Neuron (in vitro differentiated cells): ENCODE results near the gene TSHZ3.
A peak's percentile ranks its signal among the peaks of the same experiment; 100 is the strongest.

ENCODE experiments used
- H2AFZ ChIP-seq: one replicate; pipeline ENCODE4 v1.6.1; 2013; ENCODE audit warnings: low read depth, mild to moderate bottlenecking, inconsistent platforms, low read length, moderate library complexity
- H3K27me3 ChIP-seq: one replicate; pipeline ENCODE4 v1.6.1; 2013; ENCODE audit warnings: low read length; ENCODE audit not compliant: insufficient read depth
- H3K36me3 ChIP-seq: one replicate; pipeline ENCODE4 v1.6.1; 2013; ENCODE audit warnings: low read length; ENCODE audit not compliant: insufficient read depth
- H3K4me1 ChIP-seq: one replicate; pipeline ENCODE4 v1.6.1; 2013; ENCODE audit warnings: low read length; ENCODE audit not compliant: insufficient read depth
- H3K4me3 ChIP-seq: 2 replicates; pipeline ENCODE4 v1.5.1; 2013; ENCODE audit warnings: mild to moderate bottlenecking, low read length, moderate library complexity
- H3K9me3 ChIP-seq: one replicate; pipeline ENCODE4 v1.6.1; 2013; ENCODE audit warnings: low read length

The TSHZ3 gene

DNA sequence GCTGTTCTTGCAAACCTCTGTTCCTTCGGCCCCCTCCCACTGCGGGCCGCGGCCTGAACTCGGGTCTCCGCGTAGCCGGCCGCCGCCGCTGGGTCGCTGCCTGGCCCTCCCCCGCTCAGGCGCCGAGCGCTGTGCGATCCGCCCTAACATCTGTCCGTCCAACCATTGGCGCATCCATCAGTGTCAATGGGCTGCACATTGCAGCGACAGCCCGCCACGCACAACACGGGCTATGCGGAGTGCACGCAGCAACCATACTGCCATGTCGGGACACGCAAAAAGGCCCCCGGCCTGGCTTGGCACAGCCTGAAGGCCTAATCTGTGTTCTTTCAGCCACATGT is 2.6 kb upstream of the TSHZ3 start:
- Histone ChIP-seq H3K4me3 (peak overlapping the region; percentile 55), H2AFZ (no peak overlapping the region), H3K9me3 (peaks cover 5% of the 10 kb centered on the region), H3K36me3 (no peaks in the 10 kb centered on the region), H3K27me3 (peaks cover 80% of the 10 kb centered on the region), H3K4me1 (peaks cover 3% of the 10 kb centered on the region)

GRCh38 chr19:31351056-31351854 is 2.0 kb upstream of the TSHZ3 start:
- Histone ChIP-seq H3K36me3 (no peaks in the 10 kb centered on the region), H3K4me3 (peak overlapping the region; percentile 55), H3K9me3 (peaks cover 5% of the 10 kb centered on the region), H2AFZ (peak overlapping the region; percentile 99), H3K27me3 (peaks cover 80% of the 10 kb centered on the region), H3K4me1 (peaks cover 3% of the 10 kb centered on the region)

GRCh38 chr19:31350693-31351055 is 1.4 kb upstream of the TSHZ3 start:
- peaks cover 80% of the 10 kb centered on the region for H3K27me3 ChIP-seq
- peak overlapping the region; percentile 55 for H3K4me3 ChIP-seq
- H3K9me3 ChIP-seq = peaks cover 5% of the 10 kb centered on the region
- H3K36me3 ChIP-seq = no peaks in the 10 kb centered on the region
- H3K4me1 ChIP-seq = peaks cover 3% of the 10 kb centered on the region
- H2AFZ ChIP-seq = peak overlapping the region; percentile 99

- Histone ChIP-seq H3K4me1 (peaks cover 3% of the 10 kb centered on the region), H3K4me3 (peak overlapping the region; percentile 55), H3K27me3 (peaks cover 78% of the 10 kb centered on the region), H3K9me3 (peaks cover 5% of the 10 kb centered on the region), H2AFZ (peak overlapping the region; percentile 99), H3K36me3 (no peaks in the 10 kb centered on the region)
Measured at GRCh38 chr19:31350033-31350692, 927 bp upstream of the TSHZ3 start.

DNA sequence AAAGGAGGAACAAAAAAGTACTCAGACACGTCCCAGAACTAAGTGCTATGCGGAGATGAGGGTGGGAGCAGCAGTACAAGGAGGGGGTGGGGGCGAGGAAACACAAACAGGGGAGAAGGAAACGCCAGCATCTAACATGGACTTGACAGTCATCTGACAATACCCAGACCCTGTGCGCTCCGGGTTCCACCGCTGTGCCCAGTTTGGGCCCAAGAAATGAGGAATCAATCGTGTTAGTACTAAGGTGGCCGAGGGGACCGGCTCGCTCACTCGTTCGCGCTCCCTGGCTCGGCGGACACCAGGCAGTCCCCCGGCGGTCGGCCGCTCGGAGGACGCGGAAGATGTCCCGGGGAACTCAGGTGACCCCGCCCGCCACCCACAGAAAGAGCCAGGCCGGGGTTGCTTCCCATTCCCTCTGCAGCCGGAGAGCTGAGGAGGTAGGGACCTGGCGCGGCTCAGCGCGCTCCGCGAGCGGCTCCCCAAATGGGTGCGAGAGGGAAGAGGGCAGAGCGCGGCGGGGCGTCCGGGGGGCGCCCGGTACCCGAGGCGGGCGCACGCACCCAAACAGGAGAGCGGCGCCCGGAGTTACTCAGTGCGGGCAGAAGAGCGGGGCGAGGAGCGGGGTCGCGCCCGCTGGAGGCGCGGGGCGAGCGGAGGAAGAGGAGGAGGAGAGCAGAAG is 616 bp downstream of the TSHZ3 start:
- peaks cover 3% of the 10 kb centered on the region for H3K4me1 ChIP-seq
- H2AFZ ChIP-seq = peak overlapping the region; percentile 87
- no peaks in the 10 kb centered on the region for H3K36me3 ChIP-seq
- peaks cover 3% of the 10 kb centered on the region for H3K9me3 ChIP-seq
- peak overlapping the region; percentile 37 for H3K4me3 ChIP-seq
- peaks cover 73% of the 10 kb centered on the region for H3K27me3 ChIP-seq

DNA sequence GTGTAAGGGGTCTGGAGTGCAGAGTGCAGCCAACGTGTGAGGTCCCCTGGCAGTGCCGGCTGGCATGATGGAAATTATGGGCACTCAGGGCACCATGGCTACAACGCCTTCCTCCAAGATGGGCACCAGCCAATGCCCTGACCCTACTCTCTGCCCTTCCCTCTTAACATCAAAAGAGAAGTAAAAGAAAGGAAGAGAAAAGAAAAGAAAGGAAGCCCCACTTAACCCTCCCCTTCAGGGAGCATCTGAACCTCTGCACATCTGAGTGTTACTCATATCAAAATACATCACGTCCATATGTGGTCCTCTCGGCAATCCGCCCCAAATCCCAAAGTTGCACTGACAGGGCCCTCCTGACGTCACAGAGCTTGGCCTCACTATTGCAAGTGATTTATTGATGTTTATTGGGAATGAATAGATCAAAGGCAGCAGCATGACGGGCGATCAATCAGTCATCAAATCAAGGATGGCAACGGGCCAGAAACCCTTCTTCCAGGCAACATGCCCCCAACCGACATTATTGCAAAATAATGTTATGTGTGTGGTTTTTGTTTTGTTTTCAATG is 1.3 kb downstream of the TSHZ3 start:
- peaks cover 66% of the 10 kb centered on the region for H3K27me3 ChIP-seq
- H3K4me3 ChIP-seq = no peak overlapping the region
- H2AFZ ChIP-seq = no peak overlapping the region
- no peaks in the 10 kb centered on the region for H3K36me3 ChIP-seq
- H3K9me3 ChIP-seq = peaks cover 3% of the 10 kb centered on the region
- peaks cover 3% of the 10 kb centered on the region for H3K4me1 ChIP-seq

DNA sequence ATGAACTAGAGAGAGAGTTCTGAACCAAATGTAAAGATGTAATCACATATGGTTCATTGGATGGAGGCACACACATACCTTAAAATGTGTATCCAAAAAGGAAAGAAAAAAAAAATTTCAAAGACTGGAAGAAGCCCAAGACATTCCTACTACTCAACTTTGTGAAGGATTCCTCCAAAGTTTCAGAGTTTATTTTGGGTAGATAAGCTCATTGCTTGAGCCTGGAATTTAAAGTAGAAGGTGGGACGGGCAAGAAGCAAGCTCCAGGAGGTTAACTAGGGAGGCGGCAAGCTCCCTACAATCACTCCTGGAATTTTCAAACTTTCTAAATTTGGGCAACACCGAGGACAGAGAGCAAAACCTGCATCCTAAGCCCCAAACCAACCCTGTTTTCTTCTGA is 1.9 kb downstream of the TSHZ3 start:
- Histone ChIP-seq H3K4me3 (no peak overlapping the region), H3K9me3 (peaks cover 3% of the 10 kb centered on the region), H2AFZ (no peak overlapping the region), H3K4me1 (peaks cover 3% of the 10 kb centered on the region), H3K27me3 (peaks cover 60% of the 10 kb centered on the region), H3K36me3 (no peaks in the 10 kb centered on the region)

- Histone ChIP-seq H3K4me3 (no peak overlapping the region), H3K36me3 (no peaks in the 10 kb centered on the region), H3K27me3 (peaks cover 51% of the 10 kb centered on the region), H2AFZ (no peak overlapping the region), H3K4me1 (peaks cover 3% of the 10 kb centered on the region), H3K9me3 (no peaks in the 10 kb centered on the region)
Measured at GRCh38 chr19:31346184-31347059, 2.8 kb downstream of the TSHZ3 start.

DNA sequence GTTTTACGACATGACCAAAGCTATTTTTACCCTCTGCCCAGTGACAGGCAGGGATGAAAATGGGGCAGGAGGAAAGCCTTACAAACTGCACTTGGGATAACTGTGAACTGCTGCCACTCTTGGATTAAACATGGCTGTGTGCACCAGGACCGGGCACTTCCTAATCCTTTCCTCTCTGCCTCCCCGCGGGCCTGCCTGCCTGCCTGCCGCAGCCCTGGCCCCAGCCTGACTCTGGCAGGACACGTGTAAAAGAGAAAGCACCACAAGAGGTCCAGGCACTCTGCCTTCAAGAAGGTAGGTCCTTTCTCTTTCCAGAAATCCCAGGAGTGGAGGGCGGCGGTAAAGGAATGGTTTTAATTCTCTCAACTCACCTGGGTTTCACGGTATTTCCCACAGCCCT is 4.8 kb downstream of the TSHZ3 start:
- Histone ChIP-seq H3K4me3 (no peak overlapping the region), H3K27me3 (peaks cover 52% of the 10 kb centered on the region), H3K9me3 (no peaks in the 10 kb centered on the region), H2AFZ (no peak overlapping the region), H3K4me1 (no peaks in the 10 kb centered on the region), H3K36me3 (no peaks in the 10 kb centered on the region)

- H3K4me1 ChIP-seq = no peaks in the 10 kb centered on the region
- H3K9me3 ChIP-seq = no peaks in the 10 kb centered on the region
- no peaks in the 10 kb centered on the region for H3K36me3 ChIP-seq
- no peak overlapping the region for H3K4me3 ChIP-seq
- H3K27me3 ChIP-seq = peaks cover 46% of the 10 kb centered on the region
- H2AFZ ChIP-seq = no peak overlapping the region
Measured at GRCh38 chr19:31342926-31343325, 6.3 kb downstream of the TSHZ3 start.

- H3K27me3 ChIP-seq = peaks cover 25% of the 10 kb centered on the region
- H3K4me3 ChIP-seq = no peak overlapping the region
- H3K4me1 ChIP-seq = no peaks in the 10 kb centered on the region
- H2AFZ ChIP-seq = no peak overlapping the region
- H3K9me3 ChIP-seq = no peaks in the 10 kb centered on the region
- no peaks in the 10 kb centered on the region for H3K36me3 ChIP-seq
Measured at GRCh38 chr19:31340042-31341025, 8.9 kb downstream of the TSHZ3 start.

GRCh38 chr19:31339411-31339810 is 9.8 kb downstream of the TSHZ3 start:
- H3K36me3 ChIP-seq = no peaks in the 10 kb centered on the region
- H3K4me1 ChIP-seq = no peaks in the 10 kb centered on the region
- no peaks in the 10 kb centered on the region for H3K9me3 ChIP-seq
- H3K27me3 ChIP-seq = peaks cover 19% of the 10 kb centered on the region
- no peak overlapping the region for H2AFZ ChIP-seq
- no peak overlapping the region for H3K4me3 ChIP-seq
